Testis (tissue), 3 donors: ENCODE measurements around the gene ASXL2. TPM values are rescaled to one million over a fixed set of nuclear protein-coding genes. Genes with fewer than 3 reads are reported as not detected.

ENCODE experiments used
- DNase-seq: peaks from one replicate; pipeline ENCODE4 v3.0.0-alpha.2; 2019
- H3K27ac ChIP-seq, 2 donors: fragments of 200-600 bp; sonication (generic); one replicate each; pipeline ENCODE4 v1.5.1; 2019
- H3K27me3 ChIP-seq: fragments of 200-600 bp; sonication (generic); one replicate; pipeline ENCODE4 v1.5.1; 2019
- H3K36me3 ChIP-seq: fragments of 200-600 bp; sonication (generic); one replicate; pipeline ENCODE4 v1.5.1; 2017; ENCODE audit warnings: low read depth; ENCODE audit errors: missing control alignments
- H3K4me1 ChIP-seq: fragments of 200-600 bp; sonication (generic); one replicate; pipeline ENCODE4 v1.5.1; 2019
- H3K4me3 ChIP-seq, 2 donors: fragments of 200-600 bp; sonication (generic); one replicate each; pipeline ENCODE4 v1.5.1; 2017 to 2019
- H3K9me3 ChIP-seq: fragments of 200-600 bp; sonication (generic); one replicate; pipeline ENCODE4 v1.5.1; 2017
- CTCF ChIP-seq, 3 experiments: fragments of 450-650 bp in 2 of 3; fragments of 200-600 bp in 1 of 3; sonication (generic) in 1 of 3; IDR thresholded peaks; one replicate each; pipeline ENCODE4 v1.5.1; 2016 to 2019; ENCODE audit warnings: antibody characterized with exemption in 3 of 3, mild to moderate bottlenecking in 2 of 3, moderate library complexity in 1 of 3
- POLR2A ChIP-seq: fragments of 450-650 bp; IDR thresholded peaks from one replicate; pipeline ENCODE4 v1.6.1; 2017; ENCODE audit warnings: antibody characterized with exemption, mild to moderate bottlenecking, moderate library complexity
- WGBS, 2 donors: methylation state at CpG; one replicate each; pipeline ENCODE4 v1.1.5; 2018; 5-methylcytosine and 5-hydroxymethylcytosine counted together
- intact Hi-C: fragments of 100-400 bp; cut with DNase I; formaldehyde crosslinking; loops from one replicate; pipeline ENCODE4 v1.15.1; 2023; ENCODE audit warnings: low total_unique reads
- polyA plus RNA-seq: library from polyadenylated mRNA; stranded (reverse); fragments of 350-450 nt; fragmentation: Illumina TruSeq; extraction: RNeasy Lipid Tissue Mini Kit (QIAGEN cat#74804); gene quantifications from one replicate; pipeline ENCODE4 v1.2.3, GENCODE V29; 2014; ENCODE audit warnings: low read depth, low replicate concordance; ENCODE audit not compliant: insufficient read depth
- total RNA-seq, 2 donors: library from RNA; depleted of rRNA; stranded (reverse); fragments of >200 nt; gene quantifications; one replicate each; pipeline ENCODE4 v1.2.3, GENCODE V29; 2016

Gene ASXL2
- total and polyA plus RNA-seq, 3 donors from 2014 or later: 40.9 to 51.9 (median 43.3) TPM

DNA sequence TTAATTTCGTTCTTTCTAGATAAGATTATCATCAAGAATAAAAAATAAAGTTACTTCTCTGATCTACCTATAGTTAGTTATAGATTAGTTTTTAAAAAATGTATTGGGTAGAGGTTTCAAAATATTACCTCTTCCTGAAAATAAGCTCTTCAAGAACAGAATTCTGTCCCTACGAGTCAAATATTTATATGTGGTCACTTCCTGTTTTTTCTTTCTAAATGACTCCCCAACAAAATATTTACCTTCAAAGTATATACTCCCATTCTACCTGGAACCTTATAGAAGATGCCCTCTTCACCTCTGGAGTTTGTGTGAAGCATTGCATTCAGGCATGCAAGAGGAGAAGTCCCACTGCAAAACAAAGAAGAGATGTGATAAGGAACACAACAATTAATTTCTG, 72.3 kb downstream of the ASXL2 start:
- no peaks in the 10 kb centered on the region for H3K9me3 ChIP-seq
- intact Hi-C loops: no loop called here
- TF ChIP-seq CTCF (IDR thresholded peaks at IDR 0.05): no peak
- no peak for TF ChIP-seq POLR2A

GRCh38 chr2:25804338-25804737, 73.9 kb downstream of the ASXL2 start:
- intact Hi-C loops: no loop called here
- TF ChIP-seq CTCF (IDR thresholded peaks at IDR 0.05) (no peak), POLR2A (no peak)
- no peaks in the 10 kb centered on the region for H3K4me1 ChIP-seq
- H3K4me3 ChIP-seq: no peak overlapping the region
- WGBS, 2 donors: 89 to 91% methylated on average over 3 of the region's 3 CpGs
- no peak overlapping the region for H3K27ac ChIP-seq
- no peaks in the 10 kb centered on the region for H3K36me3 ChIP-seq
- H3K9me3 ChIP-seq: no peaks in the 10 kb centered on the region
- no peaks in the 10 kb centered on the region for H3K27me3 ChIP-seq
- DNase-seq: no peak

More for the DNA sequence above, 72.3 kb downstream of the ASXL2 start:
- H3K4me3 ChIP-seq: no peak overlapping the region
- no peaks in the 10 kb centered on the region for H3K36me3 ChIP-seq
- no peak for DNase-seq
- WGBS, 2 donors: 85 to 87% methylated on average over 2 of the region's 2 CpGs
- H3K27me3 ChIP-seq: no peaks in the 10 kb centered on the region
- no peaks in the 10 kb centered on the region for H3K4me1 ChIP-seq
- H3K27ac ChIP-seq: no peak overlapping the region

GRCh38 chr2:25799301-25799700, 79.0 kb downstream of the ASXL2 start:
- DNase-seq: no peak
- no peaks in the 10 kb centered on the region for H3K4me1 ChIP-seq
- no peaks in the 10 kb centered on the region for H3K27me3 ChIP-seq
- no peaks in the 10 kb centered on the region for H3K36me3 ChIP-seq
- intact Hi-C loops: no loop called here
- no peak overlapping the region for H3K27ac ChIP-seq
- no peak for TF ChIP-seq CTCF (IDR thresholded peaks at IDR 0.05)
- TF ChIP-seq POLR2A: no peak
- H3K4me3 ChIP-seq: no peak overlapping the region
- 96 to 100% methylated on average over 1 of the region's 1 CpG for WGBS, 2 donors
- H3K9me3 ChIP-seq: no peaks in the 10 kb centered on the region

GRCh38 chr2:25797620-25798488, 80.4 kb downstream of the ASXL2 start:
- no peak overlapping the region for H3K4me3 ChIP-seq
- H3K9me3 ChIP-seq: no peaks in the 10 kb centered on the region
- no peak for DNase-seq
- intact Hi-C loops: no loop called here
- H3K27me3 ChIP-seq: no peaks in the 10 kb centered on the region
- TF ChIP-seq POLR2A (no peak), CTCF (IDR thresholded peaks at IDR 0.05) (no peak)
- no peak overlapping the region for H3K27ac ChIP-seq
- WGBS, 2 donors: 85 to 93% methylated on average over 5 of the region's 5 CpGs
- no peaks in the 10 kb centered on the region for H3K36me3 ChIP-seq
- H3K4me1 ChIP-seq: no peaks in the 10 kb centered on the region
